ENCODE results near the gene PCDHGA10. TPM values are rescaled to one million over a fixed set of nuclear protein-coding genes. Genes with fewer than 3 reads are reported as not detected.
"Not testable (repeated sequence)": the region's sequence is repeated elsewhere in the genome, so short reads cannot be mapped to it uniquely, and the experiment has no call there.

Gene PCDHGA10
- total RNA-seq, 4 donors from 2014 or later = 4.1 to 8.0 (median 7.3) TPM

- intact Hi-C loops (cut with DNase I) = no loop called here
- Histone ChIP-seq H3K27me3 (peaks cover 0 to 19% (median 0%) of the 10 kb centered on the region in 4 donors), H3K9me3 (peaks cover 20 to 96% (median 92%) of the 10 kb centered on the region in 3 donors), H3K4me1 (no peaks in the 10 kb centered on the region), H3K27ac (no peak overlapping the region), H3K4me3 (no peak overlapping the region), H3K36me3 (peaks cover 0 to 7% (median 0%) of the 10 kb centered on the region in 3 donors)
- TF ChIP-seq POLR2A (IDR thresholded peaks at IDR 0.05) = no peak
- 47 to 60% methylated on average over 7 to 10 of the region's 10 CpGs for WGBS, 2 donors
- DNase-seq = no peak
Measured at GRCh38 chr5:141388661-141389060, 24.1 kb upstream of the PCDHGA10 start.

GRCh38 chr5:141389153-141390042, 23.4 kb upstream of the PCDHGA10 start:
- Histone ChIP-seq H3K4me1 (no peaks in the 10 kb centered on the region), H3K27ac (no peak overlapping the region), H3K36me3 (peaks cover 0 to 7% (median 0%) of the 10 kb centered on the region in 3 donors), H3K27me3 (peaks cover 0 to 25% (median 0%) of the 10 kb centered on the region in 4 donors), H3K9me3 (peaks cover 21 to 96% (median 92%) of the 10 kb centered on the region in 3 donors), H3K4me3 (no peak overlapping the region)
- WGBS, 2 donors = 48 to 58% methylated on average over 25 to 42 of the region's 77 CpGs
- intact Hi-C loops (cut with DNase I) = no loop called here
- TF ChIP-seq CTCF (IDR thresholded peaks at IDR 0.05) (no peak), POLR2A (IDR thresholded peaks at IDR 0.05) (no peak)
- no peak for DNase-seq

- H3K9me3 ChIP-seq = peaks cover 21 to 96% (median 87%) of the 10 kb centered on the region in 3 donors
- peaks cover 0 to 33% (median 0%) of the 10 kb centered on the region in 4 donors for H3K27me3 ChIP-seq
- WGBS, 2 donors = 21 to 57% methylated on average over 19 to 36 of the region's 38 CpGs
- DNase-seq = no peak
- intact Hi-C loops (cut with DNase I) = no loop called here
- peak within 1 kb of the TSS in 1 of 4 donors; percentile 13 for H3K4me3 ChIP-seq
- no peak within 1 kb of the TSS for H3K27ac ChIP-seq
- peaks cover 0 to 7% (median 0%) of the 10 kb centered on the region in 3 donors for H3K36me3 ChIP-seq
- H3K4me1 ChIP-seq = no peaks in the 10 kb centered on the region
- TF ChIP-seq CTCF (IDR thresholded peaks at IDR 0.05) (no peak), POLR2A (IDR thresholded peaks at IDR 0.05) (no peak)
Measured at GRCh38 chr5:141392429-141393198, 20.2 kb upstream of the PCDHGA10 start, which contains the start of gene PCDHGA8. Gene PCDHGA8, plus strand, starts transcription at chr5:141392633. Its CDS starts 181 bp downstream, at chr5:141392814.

GRCh38 chr5:141393267-141393666, 19.5 kb upstream of the PCDHGA10 start:
- H3K27ac ChIP-seq = no peak overlapping the region
- intact Hi-C loops (cut with DNase I) = no loop called here
- no peaks in the 10 kb centered on the region for H3K4me1 ChIP-seq
- TF ChIP-seq POLR2A (IDR thresholded peaks at IDR 0.05) (no peak), CTCF (IDR thresholded peaks at IDR 0.05) (no peak)
- no peak for DNase-seq
- H3K4me3 ChIP-seq = no peak overlapping the region
- peaks cover 20 to 96% (median 88%) of the 10 kb centered on the region in 3 donors for H3K9me3 ChIP-seq
- peaks cover 0 to 32% (median 0%) of the 10 kb centered on the region in 4 donors for H3K27me3 ChIP-seq
- 54 to 58% methylated on average over 12 to 19 of the region's 21 CpGs for WGBS, 2 donors
- H3K36me3 ChIP-seq = peaks cover 0 to 7% (median 0%) of the 10 kb centered on the region in 3 donors

GRCh38 chr5:141394401-141395187, 18.2 kb upstream of the PCDHGA10 start:
- H3K4me1 ChIP-seq; DNase-seq; H3K27ac ChIP-seq; intact Hi-C loops (cut with DNase I); H3K36me3 ChIP-seq; H3K4me3 ChIP-seq: not testable (repeated sequence)
- WGBS, 2 donors = 41 to 50% methylated on average over 13 to 22 of the region's 53 CpGs
- Histone ChIP-seq H3K9me3 (peaks cover 21 to 96% (median 87%) of the 10 kb centered on the region in 3 donors), H3K27me3 (peaks cover 0 to 40% (median 0%) of the 10 kb centered on the region in 4 donors)
